Stimulated activated CD8-positive, alpha-beta memory T cell treated with anti-CD3 and anti-CD28 coated beads, Interleukin-15, amount 100 ng/mL, for 24 hours (primary cell): Measurements from ENCODE around the gene C4orf51.
"Not testable (repeated sequence)": the region's sequence is repeated elsewhere in the genome, so short reads cannot be mapped to it uniquely, and the experiment has no call there.

Source experiments
- DNase-seq: peaks from one replicate; pipeline ENCODE4 v3.0.0-alpha.2; 2020; ENCODE audit warnings: low read depth

C4orf51 gene

DNA sequence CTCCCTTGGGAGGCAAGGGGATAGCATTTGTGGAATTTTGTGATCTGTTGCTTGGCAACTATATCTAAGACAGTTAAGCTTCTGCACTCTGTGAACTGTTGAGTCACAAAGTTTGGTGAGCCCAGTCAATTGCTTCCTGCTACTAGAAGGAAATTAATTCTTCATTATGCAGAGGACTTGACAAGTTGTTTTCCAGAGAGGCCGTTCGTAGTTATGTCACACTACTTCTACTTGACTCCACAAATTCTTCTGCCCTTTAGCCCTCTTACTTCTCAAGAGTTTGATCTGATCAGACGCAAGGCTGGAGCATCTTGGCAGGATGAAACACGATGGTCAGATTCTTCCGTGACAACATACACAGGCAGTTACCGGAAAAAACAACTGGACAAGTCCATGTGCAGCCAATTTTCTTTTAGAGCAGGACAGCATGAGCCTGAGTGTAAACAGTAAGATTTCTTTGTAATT, at the start of gene C4orf51:
C4orf51 (plus strand) TSS at position 156 of the 465 bp plus-strand sequence; CDS start at position 214, 58 bp downstream.
- DNase-seq, result no peak

DNA sequence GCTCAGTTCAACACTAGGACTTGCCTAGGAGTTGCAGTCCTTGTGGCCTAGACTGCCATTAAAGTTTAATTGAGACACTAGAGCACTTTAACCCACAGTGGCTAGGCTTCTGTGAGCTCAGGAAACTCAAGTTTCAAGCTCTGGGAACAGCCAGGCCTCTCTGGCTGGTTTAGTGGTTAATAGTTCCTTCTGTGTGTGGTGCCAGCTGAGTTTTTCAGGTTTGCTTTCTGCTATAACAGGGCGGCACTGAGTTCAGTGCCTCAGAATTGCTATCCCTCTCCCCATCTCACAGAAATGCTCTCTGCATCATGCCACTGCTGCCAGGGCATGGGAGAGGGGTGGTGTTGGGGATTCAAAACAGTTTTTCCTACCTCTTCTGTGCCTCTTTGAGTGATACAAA, 44.8 kb upstream of the C4orf51 start:
- DNase-seq, result no peak

DNA sequence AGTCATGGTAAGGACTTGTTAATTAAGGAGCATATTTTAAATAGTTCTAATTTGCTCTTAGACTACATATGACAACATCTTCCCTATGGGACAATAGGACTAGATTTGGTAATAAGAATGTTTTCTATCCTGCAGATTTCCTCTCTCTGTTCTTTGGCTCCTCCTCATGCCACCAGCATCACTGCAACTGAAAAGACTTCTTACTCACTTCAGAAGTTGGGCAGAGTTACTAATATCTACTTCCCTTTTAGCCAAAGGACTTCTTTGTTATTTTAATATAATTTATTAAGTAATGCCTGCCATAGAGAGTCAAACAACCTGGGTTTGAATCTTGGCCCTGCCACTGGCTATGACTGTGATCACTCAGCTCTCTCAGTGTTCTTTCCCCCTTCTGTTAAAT, 44.3 kb upstream of the C4orf51 start:
- DNase-seq, result no peak

DNA sequence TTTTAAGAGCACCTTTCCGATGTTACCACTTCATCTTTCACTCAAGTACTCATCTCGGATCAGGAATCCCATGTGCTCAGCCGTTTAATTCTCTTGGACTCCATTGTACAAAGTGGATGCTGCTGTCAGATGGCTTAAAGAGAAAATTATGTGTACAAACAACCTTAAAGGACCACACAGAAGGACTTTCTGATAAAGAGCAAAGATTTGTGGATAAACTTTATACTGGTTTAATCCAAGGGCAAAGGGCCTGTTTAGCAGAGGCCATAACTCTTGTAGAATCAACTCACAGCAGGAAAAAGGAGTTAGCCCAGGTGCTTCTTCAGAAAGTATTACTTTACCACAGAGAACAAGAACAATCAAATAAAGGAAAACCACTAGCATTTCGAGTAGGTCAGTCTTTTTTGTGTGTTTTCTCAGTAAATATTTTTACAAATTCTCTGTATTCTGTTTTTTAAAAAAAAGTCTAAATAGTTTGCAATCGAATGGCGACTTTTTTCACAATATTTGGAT, 40.7 kb upstream of the C4orf51 start:
- DNase-seq, result no peak

DNA sequence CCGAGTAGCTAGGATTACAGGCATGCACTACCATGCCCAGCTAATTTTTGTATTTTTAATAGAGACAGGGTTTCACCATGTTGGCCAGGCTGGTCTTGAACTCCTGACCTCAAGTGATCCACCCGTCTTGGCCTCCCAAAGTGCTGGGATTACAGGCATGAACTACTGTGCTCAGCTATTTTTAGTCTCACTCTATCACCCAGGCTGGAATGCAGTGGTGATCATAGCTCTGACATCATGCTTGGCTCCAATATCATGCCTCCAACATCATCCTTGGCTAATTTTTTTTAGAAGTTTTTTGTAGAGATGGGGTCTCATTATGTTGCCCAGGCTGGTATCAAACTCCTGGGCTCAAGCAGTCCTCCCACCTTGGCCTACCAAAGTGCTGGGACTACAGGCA, 39.7 kb upstream of the C4orf51 start:
- not testable (repeated sequence) for DNase-seq

DNA sequence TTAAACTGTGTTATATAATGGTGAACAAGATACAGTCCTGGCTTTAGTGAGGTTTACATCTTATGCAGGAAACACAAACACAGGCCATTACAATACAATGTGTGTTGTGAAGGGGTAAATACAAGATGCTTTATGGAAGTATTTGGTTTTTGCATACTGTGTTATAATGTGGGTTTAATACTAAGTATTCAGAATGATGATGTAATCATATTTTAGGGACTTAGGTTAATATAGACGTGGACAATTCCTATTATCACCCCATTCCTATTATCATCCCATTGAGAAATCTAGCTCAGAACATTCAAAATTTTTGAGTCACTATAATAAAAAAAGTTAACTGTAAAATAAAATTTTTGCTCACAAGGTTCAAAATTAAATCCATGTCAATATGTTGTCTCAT, 36.7 kb upstream of the C4orf51 start:
- DNase-seq, result no peak

DNA sequence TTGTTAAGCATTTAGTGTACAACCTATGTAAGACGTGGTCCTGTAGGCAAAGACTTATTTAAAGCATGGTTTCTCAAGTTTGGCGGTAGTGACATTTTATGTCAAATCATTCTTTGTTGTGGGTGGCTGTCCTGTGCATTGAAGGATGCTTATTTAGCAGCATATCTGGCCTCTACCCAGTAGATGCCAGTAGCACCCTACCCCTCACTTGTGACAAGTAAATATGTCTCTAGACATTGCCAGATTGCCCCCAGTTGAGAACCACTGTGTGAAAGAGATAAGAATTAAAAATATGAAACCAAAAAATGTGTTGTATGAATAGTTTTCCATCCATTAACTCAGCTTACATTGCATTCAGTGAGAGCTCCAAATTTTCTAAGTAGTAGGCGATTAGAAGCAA, 35.2 kb upstream of the C4orf51 start:
- no peak for DNase-seq

DNA sequence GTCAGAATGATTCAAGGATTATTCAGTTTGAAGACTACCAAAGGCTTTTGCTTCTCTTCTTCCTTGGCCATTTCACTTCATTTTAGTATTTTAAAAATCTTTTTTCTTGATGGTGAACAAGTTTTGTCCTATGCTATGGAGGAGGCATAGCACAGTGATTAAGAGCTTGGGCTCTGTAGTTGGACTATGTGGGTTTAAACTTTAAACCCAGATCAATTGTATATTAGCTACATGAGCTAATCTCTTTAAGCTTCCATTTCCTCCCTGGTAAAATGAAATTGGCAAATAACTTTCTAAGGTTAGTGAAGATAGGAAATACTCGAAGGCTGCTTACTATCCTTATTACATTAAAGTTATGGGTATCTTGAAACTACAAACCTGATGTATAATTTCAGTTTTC, 23.8 kb upstream of the C4orf51 start:
- DNase-seq, result no peak

DNA sequence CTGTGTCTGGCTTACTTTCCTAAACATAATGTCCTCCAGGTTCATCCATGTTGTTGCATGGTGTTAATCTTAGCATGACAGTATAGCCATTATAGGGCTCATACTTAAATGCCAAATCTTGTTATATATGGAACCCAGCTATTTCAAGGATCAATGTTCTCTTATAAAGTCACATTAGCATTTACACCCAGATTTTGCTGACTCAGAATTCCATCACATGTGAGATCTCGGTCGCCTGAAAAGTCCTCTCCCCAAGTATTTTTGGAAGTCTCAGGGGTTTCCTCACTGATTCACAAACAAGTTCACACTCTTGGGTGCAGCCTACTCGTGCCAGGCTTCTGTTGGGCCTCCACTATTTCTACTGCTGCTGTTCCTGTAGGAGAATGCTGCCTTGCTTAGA, 19.9 kb upstream of the C4orf51 start:
- DNase-seq, result no peak

DNA sequence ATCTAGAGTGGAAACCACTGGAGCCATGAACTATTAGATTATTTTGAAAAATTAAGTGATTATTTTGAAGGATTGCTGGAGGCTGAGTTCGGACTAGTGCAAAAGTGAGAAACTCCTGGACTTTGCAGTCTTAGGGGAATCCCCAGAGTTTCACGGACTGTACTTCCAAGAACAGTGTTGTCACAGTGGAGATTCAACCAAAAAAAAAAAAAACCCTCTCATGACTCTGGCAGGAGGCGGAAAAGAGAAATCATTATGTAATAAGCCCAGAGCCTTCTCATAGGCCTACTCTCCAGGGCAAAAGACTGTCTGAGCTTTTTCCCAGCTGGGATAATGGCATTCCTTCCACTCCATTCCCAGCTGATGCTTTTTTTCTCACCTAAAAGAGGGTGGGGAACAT, 16.8 kb upstream of the C4orf51 start:
- DNase-seq, result no peak

DNA sequence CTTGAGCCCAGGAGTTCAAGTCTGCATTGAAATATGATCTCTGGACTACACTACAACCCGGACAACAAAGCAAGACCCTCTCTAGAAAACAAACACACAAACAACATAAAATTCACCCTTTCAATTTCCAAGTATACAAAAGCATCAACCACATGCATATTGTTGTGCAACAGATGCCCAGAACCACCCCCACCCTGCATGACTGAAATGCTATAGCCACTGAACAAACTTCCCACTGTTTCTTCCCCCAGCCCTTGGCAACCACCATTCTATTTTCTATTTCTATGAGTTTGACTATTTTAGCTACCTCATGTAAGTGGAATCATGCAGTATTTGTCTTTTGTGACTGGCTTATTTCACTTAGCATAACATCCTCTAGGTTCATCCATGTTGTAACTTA, 14.2 kb upstream of the C4orf51 start:
- DNase-seq, result no peak

DNA sequence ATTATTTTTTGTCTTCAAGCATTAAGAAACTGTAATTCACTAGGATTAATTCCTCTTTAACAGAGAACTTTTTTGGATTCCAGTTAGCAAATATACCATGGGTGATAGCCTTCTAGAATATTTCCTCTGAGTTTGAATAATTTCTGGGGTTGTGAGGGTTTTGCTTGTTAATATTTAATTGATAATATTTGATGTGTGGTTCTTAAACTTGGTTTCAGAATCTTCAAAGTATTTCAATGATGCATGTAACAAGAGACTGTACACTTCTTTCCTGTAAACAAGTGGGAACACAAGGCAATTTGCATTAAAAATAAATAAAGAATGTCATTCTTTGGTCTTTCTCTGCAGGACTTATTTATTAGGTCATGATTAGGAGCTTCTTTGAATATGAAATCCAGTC, 9.5 kb upstream of the C4orf51 start:
- no peak for DNase-seq

DNA sequence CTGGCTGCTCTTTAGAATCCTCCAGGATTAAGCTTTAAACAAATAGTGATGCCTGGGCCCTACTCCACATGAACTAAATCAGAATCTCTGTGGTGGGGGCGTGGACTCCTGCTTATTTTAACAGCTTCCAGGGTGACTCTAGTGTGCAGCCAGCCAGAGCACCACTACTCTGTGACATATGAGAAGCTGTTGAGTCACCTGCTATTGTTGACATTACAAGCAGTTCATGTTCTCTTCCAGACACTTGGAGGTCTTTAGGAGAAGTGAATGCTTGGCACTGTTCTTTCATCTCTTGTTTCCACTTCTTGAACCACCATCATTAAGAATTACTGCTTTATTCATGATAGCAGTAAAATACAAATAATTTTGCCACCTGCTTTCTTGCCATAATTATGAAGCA, 426 bp upstream of the C4orf51 start:
- DNase-seq, result no peak

DNA sequence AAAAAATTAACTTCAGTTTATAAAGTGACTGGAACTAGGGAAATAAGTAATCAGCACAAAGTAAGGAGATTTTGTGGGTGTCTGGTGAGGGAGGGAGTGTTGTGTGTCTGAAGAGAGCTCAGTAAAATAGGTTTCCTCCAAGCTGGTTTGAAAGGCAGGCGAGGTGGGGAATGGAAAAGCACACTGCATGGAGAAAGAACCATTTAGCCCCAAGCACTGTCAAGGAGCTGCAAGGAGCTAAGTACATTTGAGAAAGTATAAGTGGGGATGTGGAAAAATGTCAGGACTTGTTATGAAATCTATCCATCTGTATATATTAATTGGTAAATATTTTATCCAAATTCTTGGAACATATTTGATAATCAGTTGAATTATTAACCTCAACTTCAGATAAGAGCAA, 956 bp downstream of the C4orf51 start:
- no peak for DNase-seq

DNA sequence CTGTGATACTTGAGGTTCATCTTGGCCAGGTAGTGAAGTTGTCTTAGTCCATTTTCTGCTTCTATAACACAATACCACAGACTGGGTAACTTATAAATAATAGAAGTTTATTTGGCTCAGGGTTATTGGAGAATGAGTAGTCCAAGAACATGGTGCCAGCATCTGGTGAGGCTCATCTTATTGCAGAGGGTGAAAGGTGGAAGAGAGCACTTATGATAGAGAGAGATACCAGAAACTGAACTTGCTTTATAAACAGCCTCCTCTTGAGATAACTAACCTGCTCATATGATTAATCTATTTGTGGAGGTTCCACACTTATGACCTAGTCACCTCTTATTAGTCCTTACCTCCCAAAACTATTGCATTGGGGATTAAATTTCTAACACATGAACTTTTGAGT, 1.6 kb downstream of the C4orf51 start:
- DNase-seq, result no peak

DNA sequence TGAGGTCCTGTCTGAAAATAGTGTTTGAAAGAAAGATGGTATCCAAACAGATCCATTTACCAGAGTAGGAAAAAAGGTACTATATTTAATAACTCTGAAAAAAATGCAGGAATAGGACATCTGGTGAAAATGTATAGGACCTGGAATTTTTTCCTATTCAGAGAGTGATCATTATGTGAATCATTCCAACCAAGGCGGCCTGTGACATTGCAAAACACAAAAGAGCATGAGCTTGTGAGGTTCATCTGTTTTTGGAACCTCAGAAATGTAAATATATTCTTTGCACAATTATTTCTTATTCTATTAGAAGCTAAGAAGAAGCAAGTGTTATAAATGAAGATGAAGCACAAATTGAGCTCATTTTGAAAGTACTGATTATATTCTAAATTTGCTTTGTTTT, 2.0 kb downstream of the C4orf51 start:
- DNase-seq, result no peak

DNA sequence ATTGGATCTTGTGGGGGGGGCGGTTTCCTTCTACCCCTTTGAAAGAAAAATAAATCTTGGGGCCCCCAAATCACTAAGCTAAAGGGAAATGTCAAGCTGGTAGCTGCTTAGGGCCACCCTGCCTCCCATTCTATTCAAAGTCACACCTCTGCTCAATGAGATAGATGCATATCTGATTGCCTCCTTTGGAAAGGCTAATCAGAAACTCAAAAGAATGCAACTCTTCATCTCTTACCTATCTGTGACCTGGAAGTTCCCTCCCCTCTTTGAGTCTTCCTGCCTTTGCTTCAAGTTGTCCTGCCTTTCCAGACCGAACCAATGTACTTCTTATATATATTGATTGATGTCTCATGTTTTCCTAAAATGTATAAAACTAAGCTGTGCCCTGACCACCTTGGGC, 7.0 kb downstream of the C4orf51 start:
- DNase-seq, result no peak

DNA sequence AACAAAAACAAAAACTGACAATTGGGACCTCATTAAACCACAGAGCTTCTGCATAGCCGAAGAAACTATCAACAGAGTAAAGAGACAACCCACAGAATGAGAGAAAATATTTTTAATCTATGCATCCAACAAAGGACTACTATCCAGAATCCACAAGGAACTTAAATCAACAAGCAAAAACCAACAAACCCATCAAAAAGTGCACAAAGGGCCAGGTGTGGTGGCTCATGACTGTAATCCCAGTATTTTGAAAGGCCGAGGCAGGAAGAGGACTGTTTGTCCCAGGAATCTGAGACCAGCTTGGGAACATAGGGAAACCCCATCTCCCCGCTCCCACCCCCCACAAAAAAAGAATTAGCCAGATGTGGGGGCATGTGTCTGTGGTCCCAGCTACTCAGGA, 10.7 kb downstream of the C4orf51 start:
- DNase-seq, result no peak

DNA sequence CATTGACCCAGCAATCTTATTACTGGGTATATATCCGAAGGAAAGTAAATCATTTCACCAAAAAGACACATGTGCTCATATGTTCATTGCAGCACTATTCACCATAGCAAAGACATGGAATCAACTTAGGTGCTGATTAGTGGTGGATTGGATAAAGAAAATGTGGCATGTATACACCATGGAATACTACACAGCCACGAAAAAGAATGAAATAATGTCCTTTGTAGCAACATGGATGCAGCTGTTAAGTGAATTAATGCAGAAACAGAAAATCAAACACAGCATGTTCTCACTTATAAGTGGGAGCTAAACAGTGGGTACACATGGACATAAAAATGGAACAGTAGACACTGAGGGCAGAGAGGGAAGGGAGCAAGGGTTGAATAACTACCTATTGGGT, 11.5 kb downstream of the C4orf51 start:
- not testable (repeated sequence) for DNase-seq

DNA sequence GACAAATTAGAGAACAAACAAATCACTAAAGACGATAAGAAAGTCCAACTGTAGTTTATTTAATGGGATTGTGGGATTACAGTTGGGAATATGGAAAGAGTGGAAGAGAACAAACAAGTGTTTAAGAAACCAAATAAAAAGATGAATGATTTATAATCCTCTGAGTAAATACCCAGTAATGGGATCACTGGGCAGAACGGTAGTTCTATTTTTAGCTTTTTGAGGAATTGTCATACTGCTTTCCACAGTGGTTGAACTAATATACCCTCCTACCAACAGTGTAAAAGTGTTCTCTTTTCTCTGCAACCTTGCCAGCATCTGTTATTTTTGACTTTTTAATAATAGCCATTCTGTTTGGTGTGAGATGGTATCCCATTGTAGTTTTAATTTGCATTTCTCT, 15.0 kb downstream of the C4orf51 start:
- no peak for DNase-seq

DNA sequence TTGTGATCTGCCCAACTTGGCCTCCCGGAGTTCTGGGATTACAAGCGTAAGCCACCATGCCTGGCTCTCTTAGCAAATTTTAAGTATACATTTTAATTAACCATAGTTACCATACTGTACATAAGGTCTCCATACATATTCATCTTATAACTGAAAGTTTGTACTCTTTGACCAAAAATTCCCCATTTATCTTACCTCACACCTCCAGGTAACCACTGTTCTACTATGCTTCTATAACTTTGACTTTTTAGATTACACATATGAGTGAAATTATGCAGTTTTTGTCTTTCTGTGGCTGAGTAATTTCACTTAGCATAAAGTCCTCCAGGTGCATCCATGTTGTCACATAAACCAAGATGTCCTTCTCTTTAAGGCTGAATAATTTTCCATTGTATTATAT, 17.4 kb downstream of the C4orf51 start:
- DNase-seq, result no peak

DNA sequence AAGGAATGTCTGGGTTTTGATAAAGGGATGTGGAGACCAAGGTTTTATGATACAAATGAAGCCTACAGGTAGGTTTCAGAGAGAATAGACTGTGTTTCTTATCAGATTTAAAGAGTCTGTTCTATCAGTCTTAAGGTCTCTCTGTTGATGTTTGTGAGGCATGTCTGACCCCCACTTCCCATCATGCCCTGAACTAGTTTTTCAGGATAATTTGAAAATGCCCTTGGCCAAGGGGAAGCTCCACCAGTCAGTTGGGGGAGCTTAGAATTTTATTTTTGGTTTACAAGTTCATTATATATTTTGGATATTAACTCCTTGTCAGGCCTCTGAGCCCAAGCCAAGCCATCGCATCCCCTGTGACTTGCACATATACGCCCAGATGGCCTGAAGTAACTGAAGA, 18.6 kb downstream of the C4orf51 start:
- no peak for DNase-seq

DNA sequence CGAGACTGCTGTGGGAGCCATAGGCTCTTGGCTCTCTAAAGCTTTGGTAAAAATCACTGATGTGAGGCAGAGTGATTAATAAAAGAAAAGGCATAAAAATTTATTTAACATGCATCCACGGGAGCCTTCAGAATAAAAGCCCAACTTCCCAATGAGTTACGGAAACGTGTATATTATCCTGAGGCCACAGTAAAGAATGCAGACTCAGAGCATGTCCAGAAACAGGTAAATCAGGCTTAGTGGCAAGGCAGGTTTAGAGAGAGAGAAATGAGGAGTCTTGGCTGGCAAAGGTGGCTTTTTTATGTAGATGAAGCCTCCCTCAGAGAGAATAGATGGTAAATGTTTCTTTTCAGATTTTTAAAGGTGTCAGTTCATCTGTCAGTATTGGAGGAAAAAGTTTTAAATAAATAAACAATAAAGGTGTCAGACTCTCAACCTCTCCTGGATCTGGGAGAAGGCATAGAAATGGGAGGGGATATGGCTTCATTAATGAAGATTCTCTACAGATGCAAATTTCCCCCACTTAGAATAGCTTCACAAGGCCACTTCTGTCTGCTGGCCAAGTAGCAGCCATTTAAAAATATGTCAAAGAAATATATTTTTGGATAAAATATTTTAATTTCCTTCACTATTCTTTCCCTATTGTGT, 24.0 kb downstream of the C4orf51 start:
- no peak for DNase-seq

DNA sequence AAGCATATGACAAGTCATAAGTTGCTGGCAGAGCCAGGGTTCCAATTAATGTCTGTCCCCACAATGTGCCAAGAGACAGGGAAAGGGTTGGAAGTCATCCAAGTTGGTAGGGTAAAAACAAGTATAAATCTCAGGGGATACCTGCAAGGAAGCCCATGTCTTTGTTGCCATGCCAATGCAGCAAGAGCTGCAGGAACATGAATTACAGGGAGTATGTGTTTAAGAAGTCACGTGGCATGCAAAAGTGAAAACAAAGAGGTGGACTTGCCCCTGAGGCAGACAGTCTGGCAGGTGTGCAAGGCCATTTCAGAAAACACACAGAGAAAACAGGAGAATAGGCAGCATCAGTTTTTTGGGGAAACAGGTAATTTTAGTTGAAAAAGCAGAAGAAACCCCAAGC, 29.4 kb downstream of the C4orf51 start:
- DNase-seq, result no peak
